Heart right ventricle (tissue), 16 donors: ENCODE data around the gene ADAMTSL5. TPM values are rescaled to one million over a fixed set of nuclear protein-coding genes. Genes with fewer than 3 reads are reported as not detected.

Experiments used
- ATAC-seq, 8 donors: fragments of 200-7000 bp; cut with Tn5 transposase; one replicate each; pipeline ENCODE4 v1.9.1; 2020; ENCODE audit warnings: mild to moderate bottlenecking in 8 of 8, moderate library complexity in 8 of 8, moderate number of reproducible peaks in 1 of 8
- DNase-seq, 2 donors: peaks; one replicate each; pipeline ENCODE4 v3.0.0-alpha.2; 2020
- H3K27ac ChIP-seq, 10 donors: fragments of 200-600 bp; sonication (generic) in 2 of 10; one replicate each; pipeline versions ENCODE4 v1.5.0 to v1.8.0; 2020 to 2022; ENCODE audit warnings: mild to moderate bottlenecking in 3 of 10
- H3K27me3 ChIP-seq, 7 donors: fragments of 200-600 bp; one replicate each; pipeline ENCODE4 v1.8.0; 2021 to 2022; ENCODE audit warnings: mild to moderate bottlenecking in 2 of 7
- H3K36me3 ChIP-seq, 9 donors: fragments of 200-600 bp; sonication (generic) in 1 of 9; one replicate each; pipeline versions ENCODE4 v1.5.0 to v1.8.0; 2020 to 2022; ENCODE audit warnings: mild to moderate bottlenecking in 2 of 9
- H3K4me1 ChIP-seq, 9 donors: fragments of 200-600 bp; sonication (generic) in 1 of 9; one replicate each; pipeline versions ENCODE4 v1.5.0 to v1.8.0; 2020 to 2022; ENCODE audit warnings: mild to moderate bottlenecking in 4 of 9
- H3K4me3 ChIP-seq, 10 donors: fragments of 200-600 bp; sonication (generic) in 2 of 10; one replicate each; pipeline versions ENCODE4 v1.5.0 to v1.8.0; 2020 to 2022; ENCODE audit warnings: mild to moderate bottlenecking in 7 of 10, moderate library complexity in 2 of 10
- H3K9me3 ChIP-seq, 11 donors: fragments of 200-600 bp in 10 of 11; sonication (generic) in 2 of 11; one replicate each; pipeline versions ENCODE4 v1.5.0 to v1.8.0; 2013 to 2022; ENCODE audit warnings: mild to moderate bottlenecking in 2 of 11, control low read depth in 1 of 11, moderate library complexity in 1 of 11
- WGBS, 2 donors: extraction: QIAGEN DNeasy Blood & Tissue Kit; methylation state at CpG; one replicate each; pipeline ENCODE4 v1.1.7; 2013; ENCODE audit warnings: inconsistent platforms in 1 of 2; 5-methylcytosine and 5-hydroxymethylcytosine counted together
- intact Hi-C, 10 donors: fragments of 100-400 bp; cut with DNase I; formaldehyde crosslinking; loops; one replicate each; pipeline versions ENCODE4 v1.11.1 to v1.14.2; 2022
- polyA plus RNA-seq, 2 donors: library from polyadenylated mRNA; stranded (reverse); fragments of 200-250 nt; gene quantifications; one replicate each; pipeline ENCODE4 v1.2.3, GENCODE V29; 2013
- total RNA-seq, 10 donors: library from RNA; stranded (reverse); fragmentation: NEBNext Ultra II Directional in 3 of 10; extraction: Animal tissue kit (Norgen Biotek cat#: 25700) in 3 of 10; gene quantifications; one replicate each; pipeline versions ENCODE4 v1.2.1 to v1.2.4, GENCODE V29; 2021 to 2023
- TF ChIP-seq, protein P1 (sequence below), 9 donors: fragments of 200-600 bp; sonication (generic) in 2 of 9; IDR thresholded peaks; one replicate each; pipeline versions ENCODE4 v1.5.0 to v1.8.0; 2021 to 2022; ENCODE audit warnings: antibody characterized with exemption in 9 of 9, mild to moderate bottlenecking in 5 of 9, moderate library complexity in 1 of 9
- donor health status: Arrhythmogenic right ventricular cardiomyopathy.
- donor health status: ischemic (EF 13 %, LVEDD 7.1; RV severe dilation, severe dysfunction).
- donor health status: healthy with polysubstance abuse.
- donor health status: DM: no; HTN: yes; CAD: no.
- donor health status: DM: no; HTN: no; CAD: no.
- donor health status: ischemic (EF 25% LVEDD 6.9; RV normal size, moderate dysfunction).
- donor health status: ischemic (EF 25% LVEDD 5.7; RV mildly dilated, moderate dysfunction).
- donor health status: healthy.
- donor health status: DM: yes; HTN: yes; CAD: no.
- donor health status: Ischemic cardiomyopathy.
- donor health status: ischemic (EF 35%, LVEDD 5.7; RV mildly dilated, moderate dysfunction).
- donor health status: nonischemic (EF 11% LVEDD 7.7; RV severe dilation, severe dysfunction).
- donor health status: DM: yes; HTN: yes; CAD: no.
- donor health status: PGD.
- donor health status: ischemic (EF 29% LVEDD 5.4; RV normal size, mild dysfunction).
- donor health status: nonischemic (EF 23%, LVEDD 6.1; RV moderate dilation, normal function).

The ADAMTSL5 gene
- total and polyA plus RNA-seq, 12 donors = 16.7 to 69.4 (median 35.8) TPM

DNA sequence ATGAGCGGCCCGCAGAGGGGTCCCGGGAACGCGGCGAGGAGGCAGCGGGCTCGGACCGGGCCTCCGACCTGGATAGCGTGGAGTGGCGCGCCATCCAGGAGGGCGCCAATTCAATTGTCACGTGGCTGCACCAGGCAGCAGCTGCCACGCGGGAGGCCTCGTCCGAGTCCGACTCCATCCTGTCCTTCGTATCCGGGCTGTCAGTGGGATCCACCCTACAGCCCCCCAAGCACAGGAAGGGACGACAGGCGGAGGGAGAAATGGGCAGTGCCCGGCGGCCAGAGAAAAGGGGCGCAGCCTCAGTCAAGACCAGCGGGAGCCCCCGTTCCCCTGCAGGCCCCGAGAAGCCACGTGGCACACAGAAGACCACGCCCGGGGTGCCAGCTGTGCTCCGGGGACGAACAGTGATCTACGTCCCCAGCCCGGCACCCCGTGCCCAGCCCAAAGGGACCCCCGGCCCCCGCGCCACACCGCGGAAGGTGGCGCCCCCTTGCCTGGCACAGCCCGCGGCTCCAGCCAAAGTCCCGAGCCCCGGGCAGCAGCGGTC, 44.5 kb downstream of the ADAMTSL5 start:
- no peak for ATAC-seq
- Histone ChIP-seq H3K36me3 (no peaks in the 10 kb centered on the region), H3K9me3 (no peaks in the 10 kb centered on the region), H3K4me3 (peak overlapping the region in 8 of 10 donors; percentile 12 to 53 (median 36)), H3K4me1 (peaks cover 38 to 71% (median 64%) of the 10 kb centered on the region in 9 donors), H3K27ac (no peak overlapping the region), H3K27me3 (peaks cover 36 to 92% (median 69%) of the 10 kb centered on the region in 7 donors)
- peak in 1 of 2 donors; percentile 8 for DNase-seq
- intact Hi-C loops = loop anchor here in 2 of 10 donors (10.0 kb wide), 1 partner anchor 46 kb away; the partner anchor contains the start of gene ADAMTSL5 (in 2 of the 2)
- WGBS, 2 donors = 4 to 7% methylated on average over 49 of the region's 49 CpGs
- TF ChIP-seq, protein P1, sequence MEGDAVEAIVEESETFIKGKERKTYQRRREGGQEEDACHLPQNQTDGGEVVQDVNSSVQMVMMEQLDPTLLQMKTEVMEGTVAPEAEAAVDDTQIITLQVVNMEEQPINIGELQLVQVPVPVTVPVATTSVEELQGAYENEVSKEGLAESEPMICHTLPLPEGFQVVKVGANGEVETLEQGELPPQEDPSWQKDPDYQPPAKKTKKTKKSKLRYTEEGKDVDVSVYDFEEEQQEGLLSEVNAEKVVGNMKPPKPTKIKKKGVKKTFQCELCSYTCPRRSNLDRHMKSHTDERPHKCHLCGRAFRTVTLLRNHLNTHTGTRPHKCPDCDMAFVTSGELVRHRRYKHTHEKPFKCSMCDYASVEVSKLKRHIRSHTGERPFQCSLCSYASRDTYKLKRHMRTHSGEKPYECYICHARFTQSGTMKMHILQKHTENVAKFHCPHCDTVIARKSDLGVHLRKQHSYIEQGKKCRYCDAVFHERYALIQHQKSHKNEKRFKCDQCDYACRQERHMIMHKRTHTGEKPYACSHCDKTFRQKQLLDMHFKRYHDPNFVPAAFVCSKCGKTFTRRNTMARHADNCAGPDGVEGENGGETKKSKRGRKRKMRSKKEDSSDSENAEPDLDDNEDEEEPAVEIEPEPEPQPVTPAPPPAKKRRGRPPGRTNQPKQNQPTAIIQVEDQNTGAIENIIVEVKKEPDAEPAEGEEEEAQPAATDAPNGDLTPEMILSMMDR (IDR thresholded peaks at IDR 0.05) = no peak

DNA sequence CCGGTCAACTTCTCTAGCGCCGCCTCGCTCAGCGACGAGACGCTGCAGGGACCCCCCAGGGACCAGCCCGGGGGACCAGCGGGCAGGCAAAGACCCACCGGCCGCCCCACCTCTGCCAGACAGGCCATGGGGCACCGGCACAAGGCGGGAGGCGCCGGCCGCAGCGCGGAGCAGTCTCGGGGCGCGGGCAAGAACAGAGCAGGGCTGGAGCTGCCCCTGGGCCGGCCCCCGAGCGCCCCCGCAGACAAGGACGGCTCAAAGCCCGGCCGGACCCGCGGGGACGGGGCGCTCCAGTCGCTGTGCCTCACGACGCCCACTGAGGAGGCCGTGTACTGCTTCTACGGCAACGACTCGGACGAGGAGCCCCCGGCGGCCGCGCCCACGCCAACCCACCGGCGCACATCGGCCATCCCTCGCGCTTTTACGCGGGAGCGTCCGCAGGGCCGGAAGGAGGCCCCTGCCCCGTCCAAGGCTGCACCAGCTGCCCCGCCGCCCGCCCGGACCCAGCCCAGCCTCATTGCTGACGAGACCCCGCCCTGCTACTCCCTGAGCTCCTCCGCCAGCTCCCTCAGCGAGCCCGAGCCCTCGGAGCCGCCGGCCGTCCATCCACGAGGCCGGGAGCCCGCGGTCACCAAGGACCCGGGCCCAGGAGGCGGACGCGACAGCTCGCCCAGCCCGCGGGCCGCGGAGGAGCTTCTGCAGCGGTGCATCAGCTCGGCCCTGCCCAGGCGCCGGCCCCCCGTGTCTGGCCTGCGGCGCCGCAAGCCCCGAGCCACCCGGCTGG, 45.1 kb downstream of the ADAMTSL5 start:
- H3K4me1 ChIP-seq = peaks cover 38 to 71% (median 64%) of the 10 kb centered on the region in 9 donors
- intact Hi-C loops = loop anchor here in 2 of 10 donors (10.0 kb wide), 1 partner anchor 47 kb away; the partner anchor contains the start of gene ADAMTSL5 (in 2 of the 2)
- peak overlapping the region in 7 of 10 donors; percentile 0 to 37 (median 35) for H3K4me3 ChIP-seq
- 2 to 4% methylated on average over 80 to 92 of the region's 92 CpGs for WGBS, 2 donors
- no peaks in the 10 kb centered on the region for H3K36me3 ChIP-seq
- peak in 1 of 2 donors; percentile 14 for DNase-seq
- TF ChIP-seq, protein P1 (IDR thresholded peaks at IDR 0.05) = no peak
- no peaks in the 10 kb centered on the region for H3K9me3 ChIP-seq
- no peak overlapping the region for H3K27ac ChIP-seq
- H3K27me3 ChIP-seq = peaks cover 36 to 86% (median 68%) of the 10 kb centered on the region in 7 donors
- no peak for ATAC-seq

DNA sequence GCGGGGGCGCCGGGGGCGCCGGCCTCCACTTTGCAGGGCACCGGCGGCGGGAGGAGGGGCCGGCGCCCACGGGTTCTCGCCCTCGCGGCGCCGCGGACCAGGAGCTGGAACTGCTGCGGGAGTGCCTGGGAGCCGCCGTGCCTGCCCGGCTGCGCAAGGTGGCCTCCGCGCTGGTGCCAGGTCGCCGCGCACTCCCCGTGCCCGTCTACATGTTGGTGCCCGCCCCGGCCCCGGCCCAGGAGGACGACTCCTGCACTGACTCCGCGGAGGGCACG, 45.7 kb downstream of the ADAMTSL5 start:
- no peaks in the 10 kb centered on the region for H3K36me3 ChIP-seq
- TF ChIP-seq, protein P1 (IDR thresholded peaks at IDR 0.05) = no peak
- peaks cover 38 to 66% (median 60%) of the 10 kb centered on the region in 9 donors for H3K4me1 ChIP-seq
- peak overlapping the region in 5 of 10 donors; percentile 11 to 37 (median 36) for H3K4me3 ChIP-seq
- intact Hi-C loops = loop anchor here in 2 of 10 donors (10.0 kb wide), 1 partner anchor 48 kb away; the partner anchor contains the start of gene ADAMTSL5 (in 2 of the 2)
- no peak for DNase-seq
- 7% methylated on average over 30 to 36 of the region's 36 CpGs for WGBS, 2 donors
- peaks cover 36 to 80% (median 63%) of the 10 kb centered on the region in 7 donors for H3K27me3 ChIP-seq
- H3K9me3 ChIP-seq = no peaks in the 10 kb centered on the region
- no peak for ATAC-seq
- no peak overlapping the region for H3K27ac ChIP-seq

DNA sequence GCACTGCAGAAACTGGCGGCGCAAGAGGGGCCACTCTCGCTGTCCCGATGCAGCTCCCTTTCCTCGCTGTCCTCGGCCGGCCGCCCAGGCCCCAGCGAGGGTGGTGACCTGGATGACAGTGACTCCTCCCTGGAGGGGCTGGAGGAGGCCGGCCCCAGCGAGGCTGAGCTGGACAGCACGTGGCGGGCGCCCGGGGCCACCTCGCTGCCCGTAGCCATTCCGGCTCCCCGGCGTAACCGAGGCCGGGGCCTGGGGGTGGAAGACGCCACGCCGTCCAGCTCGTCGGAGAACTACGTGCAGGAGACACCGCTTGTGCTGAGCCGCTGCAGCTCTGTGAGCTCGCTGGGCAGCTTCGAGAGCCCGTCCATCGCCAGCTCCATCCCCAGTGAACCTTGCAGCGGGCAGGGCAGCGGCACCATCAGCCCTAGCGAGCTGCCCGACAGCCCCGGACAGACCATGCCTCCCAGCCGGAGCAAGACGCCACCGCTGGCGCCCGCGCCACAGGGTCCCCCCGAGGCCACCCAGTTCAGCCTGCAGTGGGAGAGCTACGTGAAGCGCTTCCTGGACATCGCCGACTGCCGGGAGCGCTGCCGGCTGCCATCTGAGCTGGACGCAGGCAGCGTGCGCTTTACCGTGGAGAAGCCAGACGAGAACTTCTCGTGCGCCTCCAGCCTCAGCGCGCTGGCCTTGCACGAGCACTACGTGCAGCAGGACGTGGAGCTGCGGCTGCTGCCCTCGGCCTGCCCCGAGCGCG, 46.2 kb downstream of the ADAMTSL5 start:
- DNase-seq = peak in 1 of 2 donors; percentile 13
- peaks cover 38 to 61% (median 56%) of the 10 kb centered on the region in 9 donors for H3K4me1 ChIP-seq
- no peak for ATAC-seq
- WGBS, 2 donors = 29 to 38% methylated on average over 70 of the region's 70 CpGs
- no peak overlapping the region for H3K27ac ChIP-seq
- TF ChIP-seq, protein P1 (IDR thresholded peaks at IDR 0.05) = no peak
- H3K4me3 ChIP-seq = peak overlapping the region in 3 of 10 donors; percentile 10 to 37 (median 36)
- no peaks in the 10 kb centered on the region for H3K36me3 ChIP-seq
- peaks cover 36 to 75% (median 58%) of the 10 kb centered on the region in 7 donors for H3K27me3 ChIP-seq
- intact Hi-C loops = loop anchor here in 2 of 10 donors (10.0 kb wide), 1 partner anchor 48 kb away; the partner anchor contains the start of gene ADAMTSL5 (in 2 of the 2)
- no peaks in the 10 kb centered on the region for H3K9me3 ChIP-seq
